ENCODE measurements around the gene TRPM1.

DNA sequence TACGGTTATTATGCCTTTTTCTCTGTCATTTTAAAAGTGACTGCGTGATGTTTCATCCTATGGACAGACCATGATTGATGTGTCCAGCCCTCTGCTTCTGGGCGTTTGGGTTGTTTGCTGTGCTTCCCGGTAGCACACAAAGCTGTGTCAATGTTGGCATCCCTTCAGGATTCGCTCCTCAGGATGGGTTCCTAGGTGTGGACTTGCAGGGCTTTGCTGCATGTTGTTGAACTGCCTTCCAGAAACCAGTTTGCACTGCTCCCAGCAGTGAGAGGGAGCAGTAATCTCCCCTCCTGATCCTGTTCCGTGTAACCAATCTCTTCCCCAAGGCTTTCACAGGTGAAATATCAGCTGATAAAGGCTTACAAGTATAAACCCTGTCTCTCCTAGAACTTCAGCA, 787 bp downstream of the TRPM1 start:
- TF ChIP-seq, protein P1, sequence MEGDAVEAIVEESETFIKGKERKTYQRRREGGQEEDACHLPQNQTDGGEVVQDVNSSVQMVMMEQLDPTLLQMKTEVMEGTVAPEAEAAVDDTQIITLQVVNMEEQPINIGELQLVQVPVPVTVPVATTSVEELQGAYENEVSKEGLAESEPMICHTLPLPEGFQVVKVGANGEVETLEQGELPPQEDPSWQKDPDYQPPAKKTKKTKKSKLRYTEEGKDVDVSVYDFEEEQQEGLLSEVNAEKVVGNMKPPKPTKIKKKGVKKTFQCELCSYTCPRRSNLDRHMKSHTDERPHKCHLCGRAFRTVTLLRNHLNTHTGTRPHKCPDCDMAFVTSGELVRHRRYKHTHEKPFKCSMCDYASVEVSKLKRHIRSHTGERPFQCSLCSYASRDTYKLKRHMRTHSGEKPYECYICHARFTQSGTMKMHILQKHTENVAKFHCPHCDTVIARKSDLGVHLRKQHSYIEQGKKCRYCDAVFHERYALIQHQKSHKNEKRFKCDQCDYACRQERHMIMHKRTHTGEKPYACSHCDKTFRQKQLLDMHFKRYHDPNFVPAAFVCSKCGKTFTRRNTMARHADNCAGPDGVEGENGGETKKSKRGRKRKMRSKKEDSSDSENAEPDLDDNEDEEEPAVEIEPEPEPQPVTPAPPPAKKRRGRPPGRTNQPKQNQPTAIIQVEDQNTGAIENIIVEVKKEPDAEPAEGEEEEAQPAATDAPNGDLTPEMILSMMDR (conservative IDR thresholded peaks at IDR 0.05 in 1 of 2, IDR thresholded peaks at IDR 0.05 in 1 of 2; ENCODE audit: low read depth in 1 of 2, low read length in 2 of 2) = no peak
- no peak for TF ChIP-seq EZH2 (IDR thresholded peaks at IDR 0.05; ENCODE audit: low read length, missing control alignments)

All from fibroblast of lung (primary cell).